SK-N-SH (cell line): ENCODE data around the gene FTO. TPM values are rescaled to one million over a fixed set of nuclear protein-coding genes. Genes with fewer than 3 reads are reported as not detected.

Source experiments
- CTCF ChIA-PET: fragments of 300-600, 350-600 bp; formaldehyde crosslinking; extraction: SDS; loops from one replicate; lab custom pipeline; 2021; lab: Yijun Ruan, JAX
- POLR2A ChIA-PET: fragments of 350-600 bp; sonication (Branson Sonifier 250); formaldehyde crosslinking; extraction: SDS; loops from one replicate; lab custom pipeline; 2020; ENCODE audit warnings: antibody characterized with exemption, inconsistent platforms; lab: Yijun Ruan, JAX
- DNase-seq: peaks from one replicate; pipeline ENCODE4 v3.0.0; 2012
- H2AFZ ChIP-seq: fragments of 200-600 bp; sonication (generic); 2 replicates; pipeline ENCODE4 v1.8.1; 2016; ENCODE audit warnings: antibody characterized with exemption, mild to moderate bottlenecking, low read depth
- H3F3A ChIP-seq: fragments of 200-600 bp; sonication (generic); replicated peaks from 2 replicates; pipeline ENCODE3; 2016; ENCODE audit warnings: antibody characterized with exemption, mild to moderate bottlenecking; ENCODE audit not compliant: insufficient read depth
- H3K27ac ChIP-seq, 2 experiments: fragments of 200-500 bp in 1 of 2; fragments of 200-600 bp in 1 of 2; sonication (Bioruptor generic) in 1 of 2; sonication (generic), shearing (Covaris generic) in 1 of 2; 2 replicates each; pipeline versions ENCODE4 v1.5.1 to v1.6.1; 2014 to 2016; ENCODE audit warnings: low read depth in 2 of 2, inconsistent platforms in 1 of 2, low read length in 1 of 2, mild to moderate bottlenecking in 1 of 2, mixed read lengths in 1 of 2
- H3K27me3 ChIP-seq: fragments of 200-600 bp; sonication (generic), shearing (Covaris generic); 2 replicates; pipeline ENCODE4 v1.6.1; 2016; ENCODE audit warnings: mixed run types; ENCODE audit not compliant: insufficient read depth
- H3K36me3 ChIP-seq, 2 experiments: fragments of 200-500 bp in 1 of 2; fragments of 200-600 bp in 1 of 2; sonication (Bioruptor generic) in 1 of 2; sonication (generic) in 1 of 2; replicated peaks in 1 of 2; 2 replicates each; pipeline versions ENCODE3 to v1.5.1; 2014 to 2016; ENCODE audit warnings: low read length in 1 of 2, mild to moderate bottlenecking in 1 of 2; ENCODE audit not compliant: insufficient read depth in 2 of 2, control insufficient read depth in 1 of 2
- H3K4me1 ChIP-seq, 2 experiments: fragments of 200-500 bp in 1 of 2; fragments of 200-600 bp in 1 of 2; sonication (Bioruptor generic) in 1 of 2; sonication (generic), shearing (Covaris generic) in 1 of 2; 2 replicates each; pipeline versions ENCODE4 v1.5.1 to v1.6.1; 2014 to 2016; ENCODE audit warnings: low read depth in 1 of 2, low read length in 1 of 2, mixed run types in 1 of 2; ENCODE audit not compliant: insufficient read depth in 2 of 2, control insufficient read depth in 1 of 2
- H3K4me2 ChIP-seq: fragments of 200-600 bp; sonication (generic), shearing (Covaris generic); 2 replicates; pipeline ENCODE4 v1.6.1; 2017; ENCODE audit warnings: mixed run types
- H3K4me3 ChIP-seq, 2 experiments: fragments of 200-500 bp in 1 of 2; fragments of 200-600 bp in 1 of 2; sonication (Bioruptor generic) in 1 of 2; sonication (generic), shearing (Covaris generic) in 1 of 2; 2 replicates each; pipeline versions ENCODE4 v1.5.1 to v1.8.1; 2014 to 2016; ENCODE audit warnings: low read depth in 2 of 2, inconsistent platforms in 1 of 2, low read length in 1 of 2, mild to moderate bottlenecking in 1 of 2, mixed read lengths in 1 of 2, moderate library complexity in 1 of 2
- H3K79me2 ChIP-seq: fragments of 200-600 bp; sonication (generic); 2 replicates; pipeline ENCODE4 v1.8.1; 2017; ENCODE audit warnings: mild to moderate bottlenecking; ENCODE audit not compliant: insufficient read depth
- H3K9ac ChIP-seq: fragments of 200-600 bp; sonication (generic); 2 replicates; pipeline ENCODE4 v1.6.1; 2017; ENCODE audit warnings: mixed run types
- H3K9me2 ChIP-seq: fragments of 200-600 bp; sonication (generic); 2 replicates; pipeline ENCODE4 v1.6.1; 2017; ENCODE audit warnings: mixed run types
- H3K9me3 ChIP-seq: fragments of 200-600 bp; sonication (generic); 2 replicates; pipeline ENCODE4 v1.6.1; 2017; ENCODE audit warnings: mixed run types, mild to moderate bottlenecking, moderate library complexity
- H4K20me1 ChIP-seq: fragments of 200-600 bp; sonication (generic); 2 replicates; pipeline ENCODE4 v1.6.1; 2017; ENCODE audit warnings: mild to moderate bottlenecking, mixed run types; ENCODE audit not compliant: insufficient read depth
- CHD2 ChIP-seq: fragments of 150-350 bp; IDR thresholded peaks from 2 replicates; pipeline ENCODE4 v1.6.1; 2018; ENCODE audit warnings: low read length; ENCODE audit not compliant: partially characterized antibody
- EP300 ChIP-seq, 2 experiments: IDR thresholded peaks; 2 replicates each; pipeline versions ENCODE4 v1.4.0 to v1.6.1; 2012; ENCODE audit warnings: borderline replicate concordance in 1 of 2, low read depth in 1 of 2, low read length in 1 of 2
- EZH2phosphoT487 ChIP-seq: fragments of 200-600 bp; sonication (generic); IDR thresholded peaks from 2 replicates; pipeline ENCODE4 v1.6.1; 2017; ENCODE audit warnings: low read depth, mixed run types, mild to moderate bottlenecking, antibody characterized with exemption, moderate library complexity, borderline replicate concordance
- FOXJ3 ChIP-seq: sonication (generic); formaldehyde crosslinking; IDR thresholded peaks from 2 replicates; pipeline ENCODE4 v1.5.1; 2020; ENCODE audit warnings: mild to moderate bottlenecking, missing genetic modification reagents
- FOXM1 ChIP-seq: IDR thresholded peaks from 2 replicates; pipeline ENCODE4 v1.4.0; 2012; ENCODE audit warnings: low read depth, mild to moderate bottlenecking
- GATA2 ChIP-seq: sonication (generic); formaldehyde crosslinking; IDR thresholded peaks from 2 replicates; pipeline ENCODE4 v1.5.0; 2020; ENCODE audit warnings: mild to moderate bottlenecking, missing genetic modification reagents
- IRF3 ChIP-seq: fragments of 150-350 bp; IDR thresholded peaks from 2 replicates; pipeline ENCODE4 v1.6.1; 2016; ENCODE audit warnings: mild to moderate bottlenecking, low read depth, low read length
- PBX3 ChIP-seq: IDR thresholded peaks from 2 replicates; pipeline ENCODE4; 2012
- POLR2AphosphoS5 ChIP-seq: IDR thresholded peaks from 2 replicates; pipeline ENCODE4 v1.6.1; 2012; ENCODE audit warnings: low read depth, low read length
- RCOR1 ChIP-seq: fragments of 150-350 bp; IDR thresholded peaks from 2 replicates; pipeline ENCODE4 v1.6.1; 2017; ENCODE audit warnings: antibody characterized with exemption, low read length
- RXRA ChIP-seq: IDR thresholded peaks from 2 replicates; pipeline ENCODE4 v1.4.0; 2012; ENCODE audit warnings: low read depth, mild to moderate bottlenecking, borderline replicate concordance
- SMC3 ChIP-seq: IDR thresholded peaks from 2 replicates; pipeline ENCODE4 v1.6.1; 2012; ENCODE audit warnings: low read depth, low read length, improper control_type of control experiment
- TAF1 ChIP-seq: IDR thresholded peaks from 2 replicates; pipeline ENCODE4 v1.6.1; 2012; ENCODE audit warnings: low read depth, mild to moderate bottlenecking, low read length, moderate library complexity, borderline replicate concordance
- TEAD4 ChIP-seq: IDR thresholded peaks from 2 replicates; pipeline ENCODE4 v1.4.0; 2012; ENCODE audit warnings: mild to moderate bottlenecking, borderline replicate concordance; ENCODE audit not compliant: insufficient read depth
- USF2 ChIP-seq: fragments of 150-350 bp; IDR thresholded peaks from 2 replicates; pipeline ENCODE4 v1.6.1; 2017; ENCODE audit warnings: antibody characterized with exemption, low read length, low read depth, borderline replicate concordance
- YY1 ChIP-seq: IDR thresholded peaks from 2 replicates; pipeline ENCODE4 v1.4.0; 2012; ENCODE audit warnings: low read depth, mild to moderate bottlenecking
- ZBTB33 ChIP-seq: IDR thresholded peaks from 2 replicates; pipeline ENCODE4 v1.4.0; 2012; ENCODE audit warnings: low read depth, borderline replicate concordance
- WGBS: methylation state at CpG from one replicate; pipeline ENCODE4 v1.1.6; 2017; ENCODE audit warnings: low lambda C conversion rate; 5-methylcytosine and 5-hydroxymethylcytosine counted together
- polyA plus RNA-seq, 3 experiments: library from polyadenylated mRNA; depleted of rRNA; stranded (reverse); fragments of >200 nt; gene quantifications; 2 replicates each; pipeline ENCODE4 v1.2.3, GENCODE V29; 2012
- TF ChIP-seq, protein P1 (sequence below): fragments of 200-600 bp; sonication (generic); IDR thresholded peaks from 2 replicates; pipeline ENCODE4 v1.6.1; 2017; ENCODE audit warnings: antibody characterized with exemption, mild to moderate bottlenecking, moderate library complexity

FTO gene
- polyA plus RNA-seq, 1 of the 3 experiments (the other 2 are of a cell fraction): 41.2 TPM

DNA sequence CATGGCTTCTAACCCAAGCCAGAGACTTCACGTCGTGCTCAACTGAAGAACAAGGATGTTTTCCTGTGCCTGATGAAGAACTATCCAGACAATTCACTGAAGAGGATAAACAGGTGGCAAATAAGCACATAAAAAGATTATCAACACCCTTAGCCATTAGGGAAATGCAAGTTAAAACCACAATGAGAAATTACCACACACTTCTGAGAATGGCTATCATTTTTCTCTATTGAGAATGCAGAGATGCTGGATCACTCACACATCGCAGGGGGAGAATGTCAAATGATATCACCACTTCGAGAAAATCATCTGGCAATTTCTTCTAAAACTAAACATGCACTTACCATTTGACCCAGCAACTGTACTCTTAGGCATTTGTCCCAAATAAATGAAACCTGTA, 419.8 kb downstream of the FTO start:
- ChIA-PET POLR2A (no interaction called here), CTCF (no interaction called here)
- no peaks in the 10 kb centered on the region for H3K27me3 ChIP-seq
- TF ChIP-seq YY1 (no peak), EP300 (IDR thresholded peaks at IDR 0.05; ENCODE audit: borderline replicate concordance in 1 of 2, low read depth in 1 of 2, low read length in 1 of 2) (no peak), TAF1 (no peak), FOXJ3 (CRISPR knock-in tag) (no peak), USF2 (no peak), PBX3 (no peak), GATA2 (CRISPR knock-in tag) (no peak), EZH2phosphoT487 (no peak), FOXM1 (no peak), IRF3 (no peak), POLR2AphosphoS5 (no peak), SMC3 (no peak), TEAD4 (no peak), RCOR1 (no peak), CHD2 (no peak), ZBTB33 (no peak), RXRA (no peak)
- TF ChIP-seq, protein P1, sequence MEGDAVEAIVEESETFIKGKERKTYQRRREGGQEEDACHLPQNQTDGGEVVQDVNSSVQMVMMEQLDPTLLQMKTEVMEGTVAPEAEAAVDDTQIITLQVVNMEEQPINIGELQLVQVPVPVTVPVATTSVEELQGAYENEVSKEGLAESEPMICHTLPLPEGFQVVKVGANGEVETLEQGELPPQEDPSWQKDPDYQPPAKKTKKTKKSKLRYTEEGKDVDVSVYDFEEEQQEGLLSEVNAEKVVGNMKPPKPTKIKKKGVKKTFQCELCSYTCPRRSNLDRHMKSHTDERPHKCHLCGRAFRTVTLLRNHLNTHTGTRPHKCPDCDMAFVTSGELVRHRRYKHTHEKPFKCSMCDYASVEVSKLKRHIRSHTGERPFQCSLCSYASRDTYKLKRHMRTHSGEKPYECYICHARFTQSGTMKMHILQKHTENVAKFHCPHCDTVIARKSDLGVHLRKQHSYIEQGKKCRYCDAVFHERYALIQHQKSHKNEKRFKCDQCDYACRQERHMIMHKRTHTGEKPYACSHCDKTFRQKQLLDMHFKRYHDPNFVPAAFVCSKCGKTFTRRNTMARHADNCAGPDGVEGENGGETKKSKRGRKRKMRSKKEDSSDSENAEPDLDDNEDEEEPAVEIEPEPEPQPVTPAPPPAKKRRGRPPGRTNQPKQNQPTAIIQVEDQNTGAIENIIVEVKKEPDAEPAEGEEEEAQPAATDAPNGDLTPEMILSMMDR: no peak
- no peak overlapping the region for H3K4me3 ChIP-seq
- DNase-seq: no peak
- no peaks in the 10 kb centered on the region for H3K9me2 ChIP-seq
- H3K27ac ChIP-seq: no peak overlapping the region
- H3K36me3 ChIP-seq: no peaks in the 10 kb centered on the region
- H3K4me1 ChIP-seq: no peaks in the 10 kb centered on the region
- H3K9ac ChIP-seq: no peak overlapping the region
- no peak overlapping the region for H3K4me2 ChIP-seq
- H4K20me1 ChIP-seq: no peaks in the 10 kb centered on the region
- 82% methylated on average over 4 of the region's 4 CpGs for WGBS
- H3K9me3 ChIP-seq: no peaks in the 10 kb centered on the region
- no peak overlapping the region for H2AFZ ChIP-seq
- no peaks in the 10 kb centered on the region for H3F3A ChIP-seq
- H3K79me2 ChIP-seq: no peaks in the 10 kb centered on the region
